GDM1 (cell line): Measurements from ENCODE around the gene DMRT1.
"Not testable (repeated sequence)": the region's sequence is repeated elsewhere in the genome, so short reads cannot be mapped to it uniquely, and the experiment has no call there.

Experiments
- DNase-seq: peaks from one replicate; lab custom pipeline; 2025; lab: John Stamatoyannopoulos, UW

DMRT1 gene

DNA sequence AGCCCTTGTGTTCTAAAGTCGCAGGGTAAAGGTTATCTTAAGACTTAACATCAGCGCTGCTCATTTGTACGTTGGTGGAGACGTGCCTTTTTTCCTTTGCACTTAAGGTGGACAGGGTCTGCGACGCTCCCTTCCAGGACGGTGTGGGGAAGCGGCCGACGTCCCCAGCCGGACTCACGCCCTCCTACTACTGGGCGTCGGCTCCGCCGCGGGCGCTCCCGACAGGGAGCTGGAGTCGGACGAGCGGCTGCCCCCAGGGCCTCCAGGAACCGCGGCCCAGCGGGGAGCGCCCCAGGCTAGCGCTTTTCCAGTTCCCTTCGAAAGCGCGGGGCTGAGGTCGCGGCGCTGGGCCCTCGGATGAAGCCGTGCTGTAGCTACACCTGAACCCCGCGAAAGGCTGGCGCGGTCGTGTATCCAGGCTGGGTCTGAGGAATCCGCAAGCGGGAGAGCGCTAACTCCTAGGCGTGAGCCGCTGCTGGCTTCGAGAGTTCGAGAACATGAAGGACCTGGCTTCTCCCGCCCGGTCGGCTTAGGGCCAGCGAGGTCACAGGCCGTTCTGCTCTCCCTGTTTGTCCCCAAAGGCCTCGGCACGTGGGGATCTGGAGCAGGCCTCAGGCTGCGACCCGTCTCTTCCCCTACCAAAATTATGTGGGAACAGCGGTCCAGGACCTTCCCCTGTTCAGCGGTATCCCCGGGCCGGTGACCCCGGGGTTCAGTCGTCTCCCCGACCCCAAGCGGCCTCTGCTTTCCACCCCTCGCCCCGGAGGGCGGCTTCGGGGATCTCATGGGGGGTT is 131.2 kb downstream of the DMRT1 start:
- DNase-seq, result no peak

DNA sequence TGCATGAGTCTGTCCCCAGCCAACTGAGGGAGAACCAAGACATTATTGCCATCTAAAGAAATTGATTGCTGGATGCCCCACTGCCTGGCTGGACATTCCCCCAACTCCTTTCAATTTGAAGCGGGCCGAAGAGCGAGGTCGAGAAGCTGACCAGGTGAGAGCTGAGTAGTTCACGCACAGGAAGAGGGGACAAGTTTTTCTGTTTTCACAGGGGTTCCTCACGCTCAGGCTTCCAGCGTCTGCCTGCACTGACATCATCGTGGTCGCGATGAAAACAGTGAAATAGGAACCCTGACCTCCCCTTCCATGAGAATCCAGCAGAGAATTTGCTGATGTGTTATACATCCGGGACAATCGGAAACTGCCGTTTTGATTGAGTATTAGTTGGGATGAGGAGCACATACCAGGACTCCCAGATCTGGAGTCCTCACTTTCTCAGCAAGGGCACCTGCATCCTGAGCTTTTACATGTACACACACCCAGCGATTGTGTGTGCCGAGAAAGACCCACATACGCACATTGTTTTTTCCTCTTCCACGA is 131.9 kb downstream of the DMRT1 start:
- no peak for DNase-seq

DNA sequence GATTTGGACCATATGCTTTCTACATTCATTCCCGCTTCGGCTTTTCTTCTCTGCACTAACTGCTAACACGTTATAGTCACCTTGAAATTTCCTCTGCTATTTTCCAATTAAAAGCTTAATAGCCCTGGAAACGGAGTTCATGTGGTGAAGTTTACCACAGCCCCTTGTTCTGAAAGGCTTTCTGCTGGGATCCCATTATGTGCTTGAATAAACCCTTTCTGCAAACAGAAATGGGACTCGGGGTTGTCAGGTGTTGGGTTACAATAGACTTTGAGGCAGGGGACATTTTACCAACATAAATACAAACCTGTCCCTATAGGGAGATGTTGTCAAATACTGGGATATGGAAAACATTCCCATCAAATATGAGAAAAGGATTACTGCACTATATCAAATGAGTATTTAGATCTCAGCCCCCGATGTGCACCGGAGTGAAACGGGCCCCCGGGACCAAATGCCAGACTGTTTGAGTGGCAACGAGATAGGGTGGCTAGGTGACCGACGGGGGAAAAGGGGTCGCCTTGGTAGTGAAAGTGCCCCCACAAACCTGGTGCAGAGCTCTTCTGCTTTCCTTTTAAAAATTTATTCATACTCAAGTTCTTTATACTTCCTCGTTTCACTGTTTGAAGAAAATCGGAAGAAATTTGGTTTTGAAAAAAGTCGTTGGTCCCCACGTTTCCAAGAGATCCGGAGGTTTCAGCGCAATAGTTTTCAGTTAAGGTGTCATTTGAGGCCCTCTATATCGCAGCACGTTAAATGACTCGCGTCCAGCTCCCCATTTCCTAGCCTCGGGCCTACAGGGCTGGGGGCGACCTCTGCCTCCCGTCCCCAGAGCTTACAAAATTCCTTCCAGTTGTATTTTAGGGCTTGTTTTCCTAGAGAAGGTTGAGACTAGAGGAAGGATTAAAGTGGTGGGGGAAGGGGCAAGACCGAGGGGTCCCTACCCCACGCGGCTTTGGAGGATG is 132.8 kb downstream of the DMRT1 start:
- no peak for DNase-seq

DNA sequence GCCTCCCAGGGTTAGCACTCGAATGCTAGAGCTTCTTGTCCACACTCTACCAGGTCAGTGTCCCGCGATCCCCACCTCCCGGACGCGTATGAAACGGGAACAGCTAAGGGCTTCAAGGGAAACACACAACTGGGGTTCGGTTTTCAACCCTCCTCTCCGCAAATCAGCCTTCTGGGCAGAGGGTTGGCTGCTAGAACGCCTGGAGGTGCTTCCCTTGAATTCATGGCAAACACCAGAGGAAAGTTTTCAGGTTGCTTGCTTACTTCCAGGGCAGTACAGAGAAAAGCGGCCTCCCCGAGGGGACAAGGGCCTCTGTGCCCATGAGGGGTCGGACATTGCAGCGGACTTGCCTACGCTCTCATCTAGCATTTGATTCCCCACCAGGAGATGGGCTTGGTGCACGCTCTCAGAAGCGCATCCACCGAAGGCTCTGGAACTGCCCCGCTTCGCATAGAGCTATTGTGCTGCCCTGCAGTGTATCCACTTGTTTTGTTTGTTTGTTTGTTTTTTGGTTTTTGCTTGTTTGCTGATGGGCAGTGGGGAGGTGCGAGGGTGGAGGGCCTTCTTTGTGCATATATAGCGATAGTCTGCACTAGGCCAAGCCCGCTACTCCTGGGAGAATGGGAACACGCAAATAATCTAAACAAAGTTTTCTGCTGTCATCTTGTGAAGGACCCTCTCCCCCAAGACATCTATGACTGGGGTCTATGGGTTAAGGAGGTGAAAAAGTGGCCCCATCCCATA is 133.7 kb downstream of the DMRT1 start:
- DNase-seq, result no peak

DNA sequence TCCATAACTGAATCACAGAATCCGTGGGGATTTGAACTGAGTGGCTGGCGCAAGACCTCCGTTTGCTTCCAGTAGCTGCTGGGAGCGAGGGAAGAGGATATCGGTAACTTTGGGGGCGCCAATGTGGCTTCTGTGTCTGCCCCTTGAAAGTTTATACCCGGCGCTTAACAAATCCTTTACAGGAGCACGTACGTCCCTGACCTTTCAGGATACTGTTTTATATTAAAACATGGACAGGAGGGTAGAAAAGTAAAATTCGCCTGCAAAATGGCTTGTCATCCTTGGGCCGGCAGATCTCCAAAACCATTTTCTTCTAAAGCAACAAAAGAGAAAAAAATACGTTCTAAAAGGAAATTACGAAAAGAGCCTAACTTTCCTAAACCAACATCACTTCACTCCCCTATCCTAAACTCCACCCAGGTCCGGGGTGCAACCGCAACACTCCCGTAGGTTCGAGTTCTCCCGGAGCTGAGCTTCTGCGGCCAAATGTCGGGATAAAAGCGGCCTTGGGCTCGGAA is 134.3 kb downstream of the DMRT1 start:
- no peak for DNase-seq

GRCh38 chr9:976258-976942 is 134.9 kb downstream of the DMRT1 start, which contains the start of gene DMRT3:
TSS of gene DMRT3 (plus strand) at chr9:976655. CDS start at chr9:977002, 347 bp downstream.
- DNase-seq, result no peak

DNA sequence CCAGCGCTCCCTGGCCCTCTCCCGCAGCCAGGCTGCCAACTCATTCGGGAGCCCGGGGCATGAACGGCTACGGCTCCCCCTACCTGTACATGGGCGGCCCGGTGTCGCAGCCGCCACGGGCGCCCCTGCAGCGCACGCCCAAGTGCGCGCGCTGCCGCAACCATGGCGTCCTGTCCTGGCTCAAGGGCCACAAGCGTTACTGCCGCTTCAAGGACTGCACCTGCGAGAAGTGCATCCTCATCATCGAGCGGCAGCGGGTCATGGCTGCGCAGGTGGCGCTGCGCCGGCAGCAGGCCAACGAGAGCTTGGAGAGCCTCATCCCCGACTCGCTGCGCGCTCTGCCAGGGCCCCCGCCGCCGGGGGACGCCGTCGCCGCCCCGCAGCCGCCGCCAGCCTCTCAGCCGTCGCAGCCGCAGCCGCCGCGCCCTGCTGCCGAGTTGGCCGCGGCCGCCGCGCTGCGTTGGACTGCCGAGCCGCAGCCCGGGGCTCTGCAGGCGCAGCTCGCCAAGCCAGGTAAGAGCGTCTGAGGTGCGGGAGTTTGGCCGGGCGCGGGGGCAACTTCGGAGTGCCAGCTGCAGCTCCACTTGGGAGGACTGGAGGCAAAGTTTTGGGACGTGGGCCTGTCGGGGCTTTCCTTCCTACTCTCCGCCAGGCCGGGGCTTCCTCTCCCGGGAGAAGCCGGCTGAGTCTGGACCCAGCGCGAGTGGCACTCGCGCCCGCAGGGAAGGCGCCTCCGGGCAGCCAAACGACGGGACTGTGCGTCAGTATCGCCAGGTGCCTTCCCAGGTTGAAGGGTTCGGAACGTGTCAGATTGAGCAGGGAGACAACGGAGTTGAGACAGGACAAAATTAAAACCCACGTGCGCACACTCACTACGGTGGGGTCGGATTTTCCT is 135.7 kb downstream of the DMRT1 start:
- no peak for DNase-seq

GRCh38 chr9:977838-978830 is 136.6 kb downstream of the DMRT1 start:
- DNase-seq, result no peak

DNA sequence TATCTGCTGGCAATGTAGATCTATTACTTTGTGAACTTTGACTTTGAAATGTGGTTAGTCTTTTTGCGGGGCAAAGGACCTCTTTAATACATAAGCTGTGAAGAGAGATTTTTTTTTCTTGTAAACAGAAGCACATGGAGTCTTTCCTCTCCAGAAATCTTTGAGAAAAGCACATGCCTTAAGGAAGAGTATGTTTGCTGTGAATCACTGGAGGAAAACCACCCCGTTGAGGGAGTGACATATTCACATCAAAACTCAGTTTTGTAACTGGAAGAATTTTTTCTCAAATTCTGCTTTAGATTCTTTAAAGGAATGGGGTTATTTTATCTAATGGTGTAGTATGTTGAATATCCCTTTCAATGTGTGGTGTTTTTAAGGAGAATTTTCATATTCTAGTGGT is 138.5 kb downstream of the DMRT1 start:
- no peak for DNase-seq

DNA sequence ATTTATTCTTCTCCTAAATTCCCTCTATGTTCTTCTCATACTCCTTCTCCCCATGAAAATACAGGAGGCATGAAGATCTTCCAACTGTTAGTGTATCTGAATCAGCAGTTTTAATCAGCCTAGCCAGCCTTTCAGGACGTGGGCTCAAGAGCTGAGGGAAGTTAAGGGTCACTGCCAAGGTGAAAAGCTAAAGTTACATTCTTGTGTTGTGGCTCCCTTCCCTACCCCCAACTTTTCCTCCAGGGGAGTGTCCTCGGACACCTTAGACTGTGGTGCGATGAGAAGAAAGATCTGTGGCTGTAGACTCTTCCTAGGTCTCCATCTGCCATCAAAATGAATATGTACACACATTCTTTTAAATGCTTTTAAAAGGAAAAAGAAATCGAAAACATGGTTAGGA is 139.1 kb downstream of the DMRT1 start:
- no peak for DNase-seq

GRCh38 chr9:981491-981898 is 140.0 kb downstream of the DMRT1 start:
- DNase-seq, result no peak

- no peak for DNase-seq
Observed at GRCh38 chr9:982394-983230, 141.1 kb downstream of the DMRT1 start.

- no peak for DNase-seq
Observed at GRCh38 chr9:994005-994404, 152.5 kb downstream of the DMRT1 start.

DNA sequence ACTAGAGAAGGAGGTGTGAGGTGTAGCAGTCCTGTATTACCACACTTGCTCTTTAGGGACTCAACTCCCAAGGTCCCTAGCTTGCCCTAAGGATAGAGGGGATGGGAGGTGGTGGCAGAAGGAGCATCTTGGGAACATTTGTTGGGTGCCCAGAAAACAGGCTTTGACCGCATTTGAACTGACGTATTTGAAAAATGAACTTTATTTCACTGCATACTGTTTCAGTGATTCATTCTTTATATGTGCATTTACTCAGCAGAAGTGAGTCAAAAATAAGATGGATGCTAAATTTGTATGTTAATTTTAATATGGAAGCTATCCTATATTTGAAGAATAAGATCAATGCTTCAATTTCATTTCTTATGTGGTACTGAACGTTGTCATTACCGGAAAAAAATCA is 153.7 kb downstream of the DMRT1 start:
- no peak for DNase-seq

DNA sequence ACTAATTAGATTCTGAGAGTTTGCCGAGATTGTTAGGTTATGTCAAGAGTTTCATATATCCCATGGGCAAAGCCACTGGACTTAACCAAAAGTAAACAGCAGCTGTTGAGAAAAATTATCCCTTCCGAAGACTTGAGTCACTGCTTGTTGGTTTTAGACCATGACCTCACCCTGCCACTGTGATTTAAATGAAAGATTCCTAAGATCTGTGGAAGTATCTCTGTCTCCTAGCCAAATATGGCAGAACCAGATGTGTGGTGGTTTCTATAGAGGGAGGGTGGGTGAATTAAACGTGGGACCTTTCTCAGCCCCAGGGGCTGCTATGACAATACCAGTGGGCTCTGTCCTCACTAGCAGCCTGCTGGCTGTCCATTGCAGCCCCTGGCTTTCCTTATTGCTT is 154.3 kb downstream of the DMRT1 start:
- DNase-seq, result no peak

GRCh38 chr9:998299-999110 is 157.0 kb downstream of the DMRT1 start:
- DNase-seq, result not testable (repeated sequence)

- no peak for DNase-seq
Observed at GRCh38 chr9:1001838-1002237, 160.3 kb downstream of the DMRT1 start.
